ENCODE measurements around the gene SLC22A31. TPM values are rescaled to one million over a fixed set of nuclear protein-coding genes. Genes with fewer than 3 reads are reported as not detected.
"Not testable (repeated sequence)": the region's sequence is repeated elsewhere in the genome, so short reads cannot be mapped to it uniquely, and the experiment has no call there.

SLC22A31 gene
- total RNA-seq, 1 experiment from 2014 or later, result not detected

- Histone ChIP-seq H3K9me2 (replicated peaks; ENCODE audit: insufficient read depth, low read length) (no peaks in the 10 kb centered on the region), H3K4me2 (ENCODE audit: low read depth, low read length, poor library complexity, severe bottlenecking) (no peak overlapping the region), H3K4me3 (ENCODE audit: low read length) (no peak overlapping the region), H4K20me1 (ENCODE audit: insufficient read depth, low read depth, low read length) (no peaks in the 10 kb centered on the region), H2AFZ (ENCODE audit: low read length) (no peak overlapping the region), H3K36me3 (ENCODE audit: insufficient read depth, low read length) (no peaks in the 10 kb centered on the region), H3K79me2 (ENCODE audit: low read length) (no peaks in the 10 kb centered on the region), H3K27ac (ENCODE audit: low read length) (no peak overlapping the region), H3K9me3 (ENCODE audit: low read length) (no peaks in the 10 kb centered on the region), H3K4me1 (ENCODE audit: low read length) (no peaks in the 10 kb centered on the region), H3K27me3 (ENCODE audit: low read length) (no peaks in the 10 kb centered on the region), H3K9ac (ENCODE audit: low read length) (no peak overlapping the region)
- DNase-seq, result no peak
Observed at GRCh38 chr16:89191901-89192185, 8.5 kb downstream of the SLC22A31 start.

DNA sequence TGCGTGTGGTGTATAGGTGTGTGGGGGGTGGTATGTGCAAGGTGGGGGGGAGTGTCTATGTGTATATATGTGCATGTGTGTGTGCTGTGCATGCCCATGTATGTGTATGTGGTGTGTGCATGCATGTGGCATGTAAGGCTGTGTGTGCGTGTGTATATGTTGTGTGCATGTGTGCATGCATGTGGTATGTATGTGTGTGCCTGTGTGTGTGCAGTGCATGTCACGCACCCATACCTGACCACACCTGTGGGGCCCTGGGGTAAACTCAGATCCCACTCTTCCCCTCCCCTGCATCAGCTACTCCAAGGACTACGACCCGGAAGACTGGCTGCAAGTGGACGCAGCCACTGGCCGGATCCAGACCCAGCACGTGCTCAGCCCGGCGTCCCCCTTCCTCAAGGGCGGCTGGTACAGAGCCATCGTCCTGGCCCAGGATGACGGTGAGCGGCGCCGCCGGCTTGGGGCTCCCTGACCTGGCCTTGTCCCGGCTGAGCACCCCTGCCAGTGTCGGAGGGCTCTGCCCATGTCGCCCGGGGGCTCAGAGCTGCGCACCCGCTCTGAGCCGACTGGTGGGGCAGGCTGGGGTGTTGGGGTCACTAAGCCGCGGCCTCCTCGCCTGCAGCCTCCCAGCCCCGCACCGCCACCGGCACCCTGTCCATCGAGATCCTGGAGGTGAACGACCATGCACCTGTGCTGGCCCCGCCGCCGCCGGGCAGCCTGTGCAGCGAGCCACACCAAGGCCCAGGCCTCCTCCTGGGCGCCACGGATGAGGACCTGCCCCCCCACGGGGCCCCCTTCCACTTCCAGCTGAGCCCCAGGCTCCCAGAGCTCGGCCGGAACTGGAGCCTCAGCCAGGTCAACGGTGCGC lies 9.1 kb downstream of the SLC22A31 start:
- Histone ChIP-seq H3K4me2 (ENCODE audit: low read depth, low read length, poor library complexity, severe bottlenecking) (no peak overlapping the region), H3K9me2 (replicated peaks; ENCODE audit: insufficient read depth, low read length) (no peaks in the 10 kb centered on the region), H3K27ac (ENCODE audit: low read length) (no peak overlapping the region), H3K4me1 (ENCODE audit: low read length) (no peaks in the 10 kb centered on the region), H4K20me1 (ENCODE audit: insufficient read depth, low read depth, low read length) (no peaks in the 10 kb centered on the region), H2AFZ (ENCODE audit: low read length) (no peak overlapping the region), H3K36me3 (ENCODE audit: insufficient read depth, low read length) (no peaks in the 10 kb centered on the region), H3K4me3 (ENCODE audit: low read length) (no peak overlapping the region), H3K9me3 (ENCODE audit: low read length) (no peaks in the 10 kb centered on the region), H3K27me3 (ENCODE audit: low read length) (no peaks in the 10 kb centered on the region), H3K79me2 (ENCODE audit: low read length) (no peaks in the 10 kb centered on the region), H3K9ac (ENCODE audit: low read length) (no peak overlapping the region)
- no peak for DNase-seq

DNA sequence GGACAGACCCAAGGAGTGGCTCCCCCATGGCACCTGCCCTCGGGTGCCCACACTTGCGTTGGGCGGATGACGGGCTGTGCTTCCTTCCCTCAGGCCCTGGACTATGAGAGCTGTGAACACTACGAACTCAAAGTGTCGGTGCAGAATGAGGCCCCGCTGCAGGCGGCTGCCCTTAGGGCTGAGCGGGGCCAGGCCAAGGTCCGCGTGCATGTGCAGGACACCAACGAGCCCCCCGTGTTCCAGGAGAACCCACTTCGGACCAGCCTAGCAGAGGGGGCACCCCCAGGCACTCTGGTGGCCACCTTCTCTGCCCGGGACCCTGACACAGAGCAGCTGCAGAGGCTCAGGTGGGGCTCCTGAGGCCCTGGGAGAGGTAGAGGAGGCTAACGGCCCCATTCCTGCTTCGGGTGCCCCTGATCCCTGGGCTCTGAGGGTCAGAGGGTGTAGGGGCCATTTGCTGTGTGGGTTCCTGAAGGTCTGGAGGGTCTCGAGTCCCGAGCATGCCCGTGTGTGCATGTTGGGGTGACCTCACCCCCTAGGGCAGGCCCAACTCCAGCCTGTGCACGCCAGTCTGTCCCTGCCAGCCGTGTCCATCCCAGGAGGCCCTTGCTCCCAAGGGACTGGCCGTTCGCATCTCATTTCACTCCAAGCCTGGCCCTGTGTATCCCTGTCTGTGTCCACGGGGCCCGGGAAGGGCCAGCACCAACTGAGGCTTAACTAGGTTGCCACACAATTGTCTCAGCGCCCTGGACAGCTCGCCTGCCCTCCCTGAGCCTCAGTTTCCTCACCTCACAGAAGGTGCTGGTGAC lies 10.0 kb downstream of the SLC22A31 start:
- no peak overlapping the region for H3K4me2 ChIP-seq (ENCODE audit: low read depth, low read length, poor library complexity, severe bottlenecking)
- no peaks in the 10 kb centered on the region for H3K79me2 ChIP-seq (ENCODE audit: low read length)
- no peak overlapping the region for H3K9ac ChIP-seq (ENCODE audit: low read length)
- no peaks in the 10 kb centered on the region for H3K4me1 ChIP-seq (ENCODE audit: low read length)
- H4K20me1 ChIP-seq (ENCODE audit: insufficient read depth, low read depth, low read length), result no peaks in the 10 kb centered on the region
- DNase-seq, result no peak
- H3K9me3 ChIP-seq (ENCODE audit: low read length), result no peaks in the 10 kb centered on the region
- H2AFZ ChIP-seq (ENCODE audit: low read length), result no peak overlapping the region
- H3K27me3 ChIP-seq (ENCODE audit: low read length), result no peaks in the 10 kb centered on the region
- H3K9me2 ChIP-seq (replicated peaks; ENCODE audit: insufficient read depth, low read length), result no peaks in the 10 kb centered on the region
- no peak overlapping the region for H3K4me3 ChIP-seq (ENCODE audit: low read length)
- H3K36me3 ChIP-seq (ENCODE audit: insufficient read depth, low read length), result no peaks in the 10 kb centered on the region
- no peak overlapping the region for H3K27ac ChIP-seq (ENCODE audit: low read length)

DNA sequence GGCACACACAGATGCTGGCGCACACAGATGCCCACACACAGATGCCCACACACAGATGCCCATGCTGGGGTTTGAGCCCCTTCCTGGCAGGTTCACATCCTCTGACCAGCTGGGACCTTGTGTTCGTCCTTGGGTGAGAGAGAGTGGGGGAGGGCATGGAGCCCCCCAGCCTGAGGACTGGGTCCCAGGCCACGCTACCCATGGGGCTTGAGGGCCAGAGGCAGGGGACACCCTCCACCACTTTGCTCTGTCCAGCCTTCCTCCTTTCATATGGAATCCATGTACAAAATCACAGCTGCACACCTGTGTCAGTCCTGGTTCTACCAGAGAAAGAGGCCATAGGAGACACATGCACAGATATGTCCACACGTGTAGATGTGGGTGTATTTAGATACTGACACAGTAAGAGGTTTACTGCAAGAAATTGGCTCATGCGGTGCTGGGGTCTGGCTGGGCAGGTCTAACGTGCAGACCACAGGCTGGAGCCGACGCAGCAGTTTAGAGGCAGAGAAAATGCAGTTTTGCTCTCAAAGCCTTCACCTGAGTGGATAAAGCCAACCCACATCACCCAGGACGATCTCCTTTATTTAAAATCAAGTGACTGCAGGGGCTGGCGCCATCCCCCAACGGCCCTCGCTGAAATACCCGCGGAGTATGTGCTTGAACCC lies 10.8 kb downstream of the SLC22A31 start:
- DNase-seq, result no peak
- H3K27me3 ChIP-seq (ENCODE audit: low read length), result no peaks in the 10 kb centered on the region
- no peak overlapping the region for H3K27ac ChIP-seq (ENCODE audit: low read length)
- no peak overlapping the region for H3K4me2 ChIP-seq (ENCODE audit: low read depth, low read length, poor library complexity, severe bottlenecking)
- no peak overlapping the region for H3K4me3 ChIP-seq (ENCODE audit: low read length)
- no peaks in the 10 kb centered on the region for H4K20me1 ChIP-seq (ENCODE audit: insufficient read depth, low read depth, low read length)
- H3K9me2 ChIP-seq (replicated peaks; ENCODE audit: insufficient read depth, low read length), result no peaks in the 10 kb centered on the region
- no peak overlapping the region for H2AFZ ChIP-seq (ENCODE audit: low read length)
- H3K79me2 ChIP-seq (ENCODE audit: low read length), result no peaks in the 10 kb centered on the region
- no peaks in the 10 kb centered on the region for H3K9me3 ChIP-seq (ENCODE audit: low read length)
- H3K36me3 ChIP-seq (ENCODE audit: insufficient read depth, low read length), result no peaks in the 10 kb centered on the region
- H3K9ac ChIP-seq (ENCODE audit: low read length), result no peak overlapping the region
- no peaks in the 10 kb centered on the region for H3K4me1 ChIP-seq (ENCODE audit: low read length)

DNA sequence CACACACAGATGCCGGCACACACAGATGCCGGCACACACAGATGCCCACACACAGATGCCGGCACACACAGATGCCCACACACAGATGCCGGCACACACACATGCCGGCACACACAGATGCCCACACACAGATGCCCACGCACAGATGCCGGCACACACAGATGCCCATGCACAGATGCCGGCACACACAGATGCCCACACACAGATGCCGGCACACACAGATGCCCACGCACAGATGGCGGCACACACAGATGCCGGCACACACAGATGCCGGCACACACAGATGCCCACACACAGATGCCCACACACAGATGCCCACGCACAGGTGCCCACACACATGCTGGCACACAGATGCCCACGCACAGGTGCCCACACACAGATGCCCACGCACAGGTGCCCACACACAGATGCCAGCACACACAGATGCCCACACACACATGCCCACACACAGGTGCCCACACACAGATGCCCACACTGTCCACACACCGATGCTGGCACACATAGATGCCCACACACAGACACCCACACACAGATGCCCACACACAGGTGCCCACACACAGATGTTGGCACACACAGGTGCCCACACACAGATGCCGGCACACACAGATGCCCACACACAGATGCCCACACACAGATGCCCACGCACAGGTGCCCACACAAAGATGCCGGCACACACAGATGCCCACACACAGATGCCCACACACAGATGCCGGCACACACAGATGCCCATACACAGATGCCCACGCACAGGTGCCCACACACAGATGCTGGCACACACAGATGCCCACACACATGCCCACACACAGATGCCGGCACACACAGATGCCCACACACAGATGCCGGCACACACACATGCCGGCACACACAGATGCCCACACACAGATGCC lies 11.6 kb downstream of the SLC22A31 start:
- not testable (repeated sequence) for H3K36me3 ChIP-seq (ENCODE audit: insufficient read depth, low read length); H3K4me1 ChIP-seq (ENCODE audit: low read length); H3K4me2 ChIP-seq (ENCODE audit: low read depth, low read length, poor library complexity, severe bottlenecking); H3K4me3 ChIP-seq (ENCODE audit: low read length); H3K27ac ChIP-seq (ENCODE audit: low read length); H3K79me2 ChIP-seq (ENCODE audit: low read length); H4K20me1 ChIP-seq (ENCODE audit: insufficient read depth, low read depth, low read length); H3K9me3 ChIP-seq (ENCODE audit: low read length); H3K9me2 ChIP-seq (replicated peaks; ENCODE audit: insufficient read depth, low read length); H3K9ac ChIP-seq (ENCODE audit: low read length); DNase-seq; H3K27me3 ChIP-seq (ENCODE audit: low read length); H2AFZ ChIP-seq (ENCODE audit: low read length)

GRCh38 chr16:89187770-89188392 lies 12.5 kb downstream of the SLC22A31 start:
- Histone ChIP-seq H3K79me2 (ENCODE audit: low read length) (no peaks in the 10 kb centered on the region), H3K4me1 (ENCODE audit: low read length) (no peaks in the 10 kb centered on the region), H3K9me3 (ENCODE audit: low read length) (no peaks in the 10 kb centered on the region), H3K4me2 (ENCODE audit: low read depth, low read length, poor library complexity, severe bottlenecking) (no peak overlapping the region), H3K36me3 (ENCODE audit: insufficient read depth, low read length) (no peaks in the 10 kb centered on the region), H3K4me3 (ENCODE audit: low read length) (no peak overlapping the region), H3K9ac (ENCODE audit: low read length) (no peak overlapping the region), H3K9me2 (replicated peaks; ENCODE audit: insufficient read depth, low read length) (no peaks in the 10 kb centered on the region), H3K27ac (ENCODE audit: low read length) (no peak overlapping the region), H4K20me1 (ENCODE audit: insufficient read depth, low read depth, low read length) (no peaks in the 10 kb centered on the region), H2AFZ (ENCODE audit: low read length) (no peak overlapping the region), H3K27me3 (ENCODE audit: low read length) (no peaks in the 10 kb centered on the region)
- no peak for DNase-seq

DNA sequence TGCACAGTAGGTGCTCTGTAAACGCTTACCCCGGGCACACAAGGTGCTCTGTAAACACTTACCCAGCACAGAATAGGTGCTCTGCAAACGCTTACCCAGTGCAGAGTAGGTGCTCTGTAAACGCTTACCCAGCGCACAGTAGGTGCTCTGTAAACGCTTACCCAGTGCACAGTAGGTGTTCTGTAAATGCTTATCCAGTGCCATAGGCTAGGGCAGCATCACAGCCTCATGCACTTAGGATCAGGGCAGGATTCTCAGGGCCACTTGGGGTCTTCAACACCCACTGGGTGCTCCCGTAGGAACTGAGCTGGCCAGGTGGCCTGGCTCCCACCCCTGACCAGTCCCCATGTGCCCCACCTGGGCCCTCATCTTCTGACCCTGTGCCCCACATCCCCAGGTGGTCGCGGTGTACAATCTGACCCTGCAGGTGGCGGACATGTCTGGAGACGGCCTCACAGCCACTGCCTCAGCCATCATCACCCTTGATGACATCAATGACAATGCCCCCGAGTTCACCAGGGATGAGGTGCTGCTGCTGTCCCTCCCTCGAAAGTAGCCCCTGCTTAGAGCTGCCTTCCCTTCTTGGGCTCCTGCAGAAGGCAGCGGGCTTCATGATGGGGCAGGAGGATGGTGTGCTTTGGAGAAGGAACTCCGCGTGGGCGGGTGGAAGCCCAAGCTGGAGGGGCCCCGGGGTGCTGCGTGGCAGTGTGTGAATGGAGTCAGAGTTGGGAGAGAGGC lies 13.1 kb downstream of the SLC22A31 start:
- Histone ChIP-seq H4K20me1 (ENCODE audit: insufficient read depth, low read depth, low read length) (no peaks in the 10 kb centered on the region), H3K4me3 (ENCODE audit: low read length) (no peak overlapping the region), H3K4me2 (ENCODE audit: low read depth, low read length, poor library complexity, severe bottlenecking) (no peak overlapping the region), H3K4me1 (ENCODE audit: low read length) (no peaks in the 10 kb centered on the region), H3K27me3 (ENCODE audit: low read length) (no peaks in the 10 kb centered on the region), H3K9me2 (replicated peaks; ENCODE audit: insufficient read depth, low read length) (no peaks in the 10 kb centered on the region), H3K79me2 (ENCODE audit: low read length) (no peaks in the 10 kb centered on the region), H3K36me3 (ENCODE audit: insufficient read depth, low read length) (no peaks in the 10 kb centered on the region), H3K27ac (ENCODE audit: low read length) (no peak overlapping the region), H2AFZ (ENCODE audit: low read length) (no peak overlapping the region), H3K9ac (ENCODE audit: low read length) (no peak overlapping the region), H3K9me3 (ENCODE audit: low read length) (no peaks in the 10 kb centered on the region)
- peak; percentile 66 for DNase-seq

Measured in Karpas-422 (cell line).